Fibroblast of lung (primary cell): ENCODE results near the gene EPHB6.

Experiments used
- EZH2 ChIP-seq: IDR thresholded peaks from 2 replicates; pipeline ENCODE4 v1.5.1; 2012; ENCODE audit warnings: low read length, control low read depth, mild to moderate bottlenecking; ENCODE audit errors: missing control alignments
- TF ChIP-seq, protein P1 (sequence below), 2 donors: IDR thresholded peaks in 1 of 2; conservative IDR thresholded peaks in 1 of 2; 1 replicate in 1 of 2; 2 replicates in 1 of 2; pipeline ENCODE4 v1.5.1; 2011 to 2012; ENCODE audit warnings: low read length in 2 of 2, control low read depth in 1 of 2, inconsistent platforms in 1 of 2, low read depth in 1 of 2, mild to moderate bottlenecking in 1 of 2

DNA sequence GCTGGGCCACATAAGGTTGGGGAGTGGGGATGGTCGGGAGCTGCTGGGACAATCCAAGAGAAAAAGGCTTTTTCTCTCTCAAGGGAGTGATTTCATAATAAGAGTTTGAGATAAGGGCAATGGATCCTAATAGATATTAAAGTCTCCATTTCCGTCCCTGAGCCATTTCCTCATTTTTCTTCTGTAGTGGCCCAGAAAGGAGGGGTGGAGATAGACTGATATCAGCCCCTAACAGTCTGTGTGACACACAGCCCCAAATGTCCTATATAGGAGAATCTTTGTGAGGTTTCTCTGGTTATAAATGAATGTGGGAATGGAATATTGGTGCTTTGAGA is 48.9 kb upstream of the EPHB6 start:
- TF ChIP-seq, protein P1, sequence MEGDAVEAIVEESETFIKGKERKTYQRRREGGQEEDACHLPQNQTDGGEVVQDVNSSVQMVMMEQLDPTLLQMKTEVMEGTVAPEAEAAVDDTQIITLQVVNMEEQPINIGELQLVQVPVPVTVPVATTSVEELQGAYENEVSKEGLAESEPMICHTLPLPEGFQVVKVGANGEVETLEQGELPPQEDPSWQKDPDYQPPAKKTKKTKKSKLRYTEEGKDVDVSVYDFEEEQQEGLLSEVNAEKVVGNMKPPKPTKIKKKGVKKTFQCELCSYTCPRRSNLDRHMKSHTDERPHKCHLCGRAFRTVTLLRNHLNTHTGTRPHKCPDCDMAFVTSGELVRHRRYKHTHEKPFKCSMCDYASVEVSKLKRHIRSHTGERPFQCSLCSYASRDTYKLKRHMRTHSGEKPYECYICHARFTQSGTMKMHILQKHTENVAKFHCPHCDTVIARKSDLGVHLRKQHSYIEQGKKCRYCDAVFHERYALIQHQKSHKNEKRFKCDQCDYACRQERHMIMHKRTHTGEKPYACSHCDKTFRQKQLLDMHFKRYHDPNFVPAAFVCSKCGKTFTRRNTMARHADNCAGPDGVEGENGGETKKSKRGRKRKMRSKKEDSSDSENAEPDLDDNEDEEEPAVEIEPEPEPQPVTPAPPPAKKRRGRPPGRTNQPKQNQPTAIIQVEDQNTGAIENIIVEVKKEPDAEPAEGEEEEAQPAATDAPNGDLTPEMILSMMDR (conservative IDR thresholded peaks at IDR 0.05 in 1 of 2, IDR thresholded peaks at IDR 0.05 in 1 of 2; ENCODE audit: low read depth in 1 of 2, low read length in 2 of 2) = no peak
- TF ChIP-seq EZH2 = no peak
